ENCODE data around the gene MBNL1.

DNA sequence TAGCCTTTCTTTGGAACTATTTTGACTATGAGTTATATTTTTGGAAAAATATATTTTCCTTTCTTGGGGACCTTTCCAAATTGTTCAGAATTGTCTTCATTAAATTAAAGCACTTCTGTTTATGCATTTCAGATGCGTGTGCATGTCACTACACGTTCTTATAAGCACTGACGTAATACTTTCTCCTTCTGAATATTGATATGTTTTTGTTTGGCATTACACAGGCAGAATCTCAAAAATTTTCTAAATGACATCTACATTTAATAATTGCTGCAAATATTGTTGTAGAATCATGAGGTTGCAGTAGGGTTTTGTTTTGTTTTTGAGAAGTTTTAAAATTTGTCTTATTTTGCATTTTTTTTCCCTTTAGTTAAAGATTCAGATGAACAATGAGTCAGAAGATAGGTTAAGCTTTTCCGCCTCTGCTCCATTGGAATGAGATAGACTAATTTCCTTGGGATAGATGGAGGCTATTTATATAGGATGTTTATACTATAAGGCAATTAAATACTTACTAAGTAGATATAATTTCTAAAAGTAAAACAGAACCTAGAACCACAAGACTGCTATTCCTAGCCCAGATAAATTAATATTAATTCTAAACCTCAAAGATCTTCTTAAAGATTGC lies 110.8 kb downstream of the MBNL1 start:
- TF ChIP-seq EZH2 (IDR thresholded peaks at IDR 0.05; ENCODE audit: borderline replicate concordance, insufficient read depth, low read length, poor library complexity, severe bottlenecking), result no peak
- TF ChIP-seq CTCF (IDR thresholded peaks at IDR 0.05; ENCODE audit: poor library complexity, severe bottlenecking), result no peak
- no peak for TF ChIP-seq POLR2AphosphoS5 (IDR thresholded peaks at IDR 0.05)
- TF ChIP-seq SMC3 (conservative IDR thresholded peaks at IDR 0.05; ENCODE audit: poor library complexity), result no peak
- no peak for TF ChIP-seq REST (IDR thresholded peaks at IDR 0.05; ENCODE audit: borderline replicate concordance)
- TF ChIP-seq EP300 (conservative IDR thresholded peaks at IDR 0.05; ENCODE audit: poor library complexity, severe bottlenecking), result no peak
- TF ChIP-seq TAF1 (IDR thresholded peaks at IDR 0.05; ENCODE audit: low read depth), result no peak
- no peak for TF ChIP-seq RAD21 (conservative IDR thresholded peaks at IDR 0.05)

Data from neural cell (in vitro differentiated cells).